Measurements from ENCODE around the gene LRCH4. TPM values are rescaled to one million over a fixed set of nuclear protein-coding genes. Genes with fewer than 3 reads are reported as not detected.
A peak's percentile ranks its signal among the peaks of the same experiment; 100 is the strongest.

LRCH4 gene
- polyA plus RNA-seq, 2 of the 4 experiments (the other 2 are of a cell fraction): 5.5 to 17.1 TPM

GRCh38 chr7:100584054-100584682 is 1.8 kb downstream of the LRCH4 start:
- WGBS (ENCODE audit: missing lambda C conversion rate): 84% methylated on average over 9 of the region's 15 CpGs

More at GRCh38 chr7:100584054-100584682, 1.8 kb downstream of the LRCH4 start:
- peak overlapping the region in 1 of 2 experiments; percentile 95; a peak in 2 of 6 replicates for H3K27ac ChIP-seq
- H3K9me3 ChIP-seq: no peaks in the 10 kb centered on the region
- H3K4me1 ChIP-seq: peaks cover 15% of the 10 kb centered on the region
- H3K4me3 ChIP-seq: peak overlapping the region; percentile 99
- peak overlapping the region; percentile 96 for H3K4me2 ChIP-seq
- ChIA-PET POLR2A (interaction anchor here (0.5 to 2.4 kb wide), 4 partner anchors 15 to 88 kb away, joined by 4 to 13 read pairs (median 4); partner anchors contain the start of gene AGFG2), CTCF (interaction anchor here (0.9 to 10.1 kb wide), 9 partner anchors 9 to 268 kb away, joined by 3 to 135 read pairs (median 4); partner anchors contain the start of gene SLC12A9)
- no peak for TF ChIP-seq FOXS1 (CRISPR knock-in tag; IDR thresholded peaks at IDR 0.05)
- TF ChIP-seq EHMT2 (IDR thresholded peaks at IDR 0.05; ENCODE audit: low read depth): no peak
- no peak for TF ChIP-seq REST (IDR thresholded peaks at IDR 0.05)
- TF ChIP-seq RFX5 (IDR thresholded peaks at IDR 0.05): no peak
- TF ChIP-seq HOXB5 (CRISPR knock-in tag; IDR thresholded peaks at IDR 0.05): no peak
- TF ChIP-seq ATOH8 (CRISPR knock-in tag; IDR thresholded peaks at IDR 0.05; ENCODE audit: low read depth): no peak
- no peak for TF ChIP-seq TP53 (CRISPR knock-in tag; IDR thresholded peaks at IDR 0.05)
- TF ChIP-seq ZFP36 (IDR thresholded peaks at IDR 0.05; ENCODE audit: borderline replicate concordance, partially characterized antibody): no peak
- no peak for TF ChIP-seq JUNB (IDR thresholded peaks at IDR 0.05)
- TF ChIP-seq CBX8 (IDR thresholded peaks at IDR 0.05): no peak
- no peak for TF ChIP-seq HMGXB4 (CRISPR knock-in tag; IDR thresholded peaks at IDR 0.05; ENCODE audit: borderline replicate concordance)
- TF ChIP-seq PBX3 (IDR thresholded peaks at IDR 0.05): no peak
- no peak for TF ChIP-seq RCOR1 (IDR thresholded peaks at IDR 0.05; ENCODE audit: low read depth, low read length)
- no peak for TF ChIP-seq EP300 (IDR thresholded peaks at IDR 0.05)
- TF ChIP-seq JUN (IDR thresholded peaks at IDR 0.05): no peak
- TF ChIP-seq HOXB13 (CRISPR knock-in tag; IDR thresholded peaks at IDR 0.05; ENCODE audit: low read depth): no peak
- DNase-seq (ENCODE audit: low read depth in 1 of 2, low spot score in 1 of 2) (no peak), FAIRE-seq (no peak), ATAC-seq (no peak)

Data from A549 (cell line).